Kidney epithelial cell (primary cell): ENCODE data around the gene DLG5. TPM values are rescaled to one million over a fixed set of nuclear protein-coding genes. Genes with fewer than 3 reads are reported as not detected.
A peak's percentile ranks its signal among the peaks of the same experiment; 100 is the strongest.

ENCODE experiments used
- DNase-seq: peaks from one replicate; pipeline ENCODE4 v3.0.0-alpha.2; 2010; ENCODE audit warnings: low read depth
- H3K27me3 ChIP-seq: 2 replicates; pipeline ENCODE4 v1.6.0; 2011; ENCODE audit warnings: low read length; ENCODE audit not compliant: control insufficient read depth, insufficient read depth
- H3K36me3 ChIP-seq: 2 replicates; pipeline ENCODE4 v1.5.1; 2011; ENCODE audit warnings: low read length; ENCODE audit not compliant: control insufficient read depth, insufficient read depth
- H3K4me3 ChIP-seq: 2 replicates; pipeline ENCODE4 v1.5.1; 2011; ENCODE audit warnings: low read depth, mild to moderate bottlenecking, control low read depth, low read length
- CTCF ChIP-seq: IDR thresholded peaks from 2 replicates; pipeline ENCODE4 v1.5.1; 2011; ENCODE audit warnings: mild to moderate bottlenecking, moderate library complexity, low read length, control low read depth, inconsistent platforms; ENCODE audit not compliant: insufficient read depth, poor library complexity, severe bottlenecking
- total RNA-seq: library from RNA; depleted of rRNA; stranded (reverse); fragments of >200 nt; gene quantifications from 2 replicates; pipeline ENCODE4 v1.2.3, GENCODE V29; 2015

DLG5 gene
- total RNA-seq, 1 donor from 2014 or later, result 35.9 TPM

- H3K36me3 ChIP-seq, result peaks cover 3% of the 10 kb centered on the region
- no peak for DNase-seq
These were observed 105.0 kb downstream of the DLG5 start for GRCh38 chr10:77821551-77821950.

GRCh38 chr10:77821036-77821435 lies 105.5 kb downstream of the DLG5 start:
- TF ChIP-seq CTCF, result no peak
- peaks cover 4% of the 10 kb centered on the region for H3K36me3 ChIP-seq
- DNase-seq, result no peak
- no peak overlapping the region for H3K4me3 ChIP-seq
- no peaks in the 10 kb centered on the region for H3K27me3 ChIP-seq

More at GRCh38 chr10:77821551-77821950, 105.0 kb downstream of the DLG5 start:
- TF ChIP-seq CTCF, result no peak
- Histone ChIP-seq H3K4me3 (no peak overlapping the region), H3K27me3 (no peaks in the 10 kb centered on the region)

GRCh38 chr10:77820349-77820748 lies 106.2 kb downstream of the DLG5 start:
- no peak for TF ChIP-seq CTCF
- Histone ChIP-seq H3K27me3 (no peaks in the 10 kb centered on the region), H3K36me3 (peaks cover 4% of the 10 kb centered on the region), H3K4me3 (no peak overlapping the region)
- DNase-seq, result peak; percentile 37

- no peak for TF ChIP-seq CTCF
- DNase-seq, result no peak
- Histone ChIP-seq H3K36me3 (peaks cover 4% of the 10 kb centered on the region), H3K27me3 (no peaks in the 10 kb centered on the region), H3K4me3 (no peak overlapping the region)
These were observed 107.1 kb downstream of the DLG5 start for GRCh38 chr10:77819210-77820112.

DNA sequence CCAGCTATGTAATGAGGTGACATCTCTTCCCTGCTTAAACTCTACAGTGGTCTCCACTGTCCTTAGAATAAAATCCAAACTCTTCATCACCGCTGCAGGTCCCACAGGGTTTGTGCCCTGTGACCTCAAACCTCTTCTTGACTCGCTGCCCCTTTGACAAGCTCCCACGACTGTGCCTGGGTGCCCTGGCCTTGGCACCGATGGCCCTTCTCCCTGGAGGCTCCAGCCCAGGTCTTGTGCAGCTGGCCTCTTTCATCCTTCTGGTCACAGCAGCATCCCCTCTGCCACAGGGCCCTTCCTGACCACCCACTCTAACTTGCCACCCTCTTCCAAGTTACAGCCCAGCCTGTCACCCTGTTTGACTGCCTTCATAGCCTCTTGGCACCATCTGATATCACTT lies 108.2 kb downstream of the DLG5 start:
- Histone ChIP-seq H3K27me3 (no peaks in the 10 kb centered on the region), H3K36me3 (peaks cover 4% of the 10 kb centered on the region), H3K4me3 (no peak overlapping the region)
- TF ChIP-seq CTCF, result no peak
- no peak for DNase-seq
